Heart right ventricle (tissue), 16 donors: ENCODE measurements around the gene SMPD2. TPM values are rescaled to one million over a fixed set of nuclear protein-coding genes. Genes with fewer than 3 reads are reported as not detected.
A peak's percentile ranks its signal among the peaks of the same experiment; 100 is the strongest.

Experiments used
- ATAC-seq, 8 donors: fragments of 200-7000 bp; cut with Tn5 transposase; one replicate each; pipeline ENCODE4 v1.9.1; 2020; ENCODE audit warnings: mild to moderate bottlenecking in 8 of 8, moderate library complexity in 8 of 8, moderate number of reproducible peaks in 1 of 8
- DNase-seq, 2 donors: peaks; one replicate each; pipeline ENCODE4 v3.0.0-alpha.2; 2020
- H3K27ac ChIP-seq, 10 donors: fragments of 200-600 bp; sonication (generic) in 2 of 10; one replicate each; pipeline versions ENCODE4 v1.5.0 to v1.8.0; 2020 to 2022; ENCODE audit warnings: mild to moderate bottlenecking in 3 of 10
- H3K27me3 ChIP-seq, 7 donors: fragments of 200-600 bp; one replicate each; pipeline ENCODE4 v1.8.0; 2021 to 2022; ENCODE audit warnings: mild to moderate bottlenecking in 2 of 7
- H3K36me3 ChIP-seq, 9 donors: fragments of 200-600 bp; sonication (generic) in 1 of 9; one replicate each; pipeline versions ENCODE4 v1.5.0 to v1.8.0; 2020 to 2022; ENCODE audit warnings: mild to moderate bottlenecking in 2 of 9
- H3K4me1 ChIP-seq, 9 donors: fragments of 200-600 bp; sonication (generic) in 1 of 9; one replicate each; pipeline versions ENCODE4 v1.5.0 to v1.8.0; 2020 to 2022; ENCODE audit warnings: mild to moderate bottlenecking in 4 of 9
- H3K4me3 ChIP-seq, 10 donors: fragments of 200-600 bp; sonication (generic) in 2 of 10; one replicate each; pipeline versions ENCODE4 v1.5.0 to v1.8.0; 2020 to 2022; ENCODE audit warnings: mild to moderate bottlenecking in 7 of 10, moderate library complexity in 2 of 10
- H3K9me3 ChIP-seq, 11 donors: fragments of 200-600 bp in 10 of 11; sonication (generic) in 2 of 11; one replicate each; pipeline versions ENCODE4 v1.5.0 to v1.8.0; 2013 to 2022; ENCODE audit warnings: mild to moderate bottlenecking in 2 of 11, control low read depth in 1 of 11, moderate library complexity in 1 of 11
- CTCF ChIP-seq, 9 donors: fragments of 200-600 bp; sonication (generic) in 2 of 9; IDR thresholded peaks; one replicate each; pipeline versions ENCODE4 v1.5.0 to v1.8.0; 2021 to 2022; ENCODE audit warnings: antibody characterized with exemption in 9 of 9, mild to moderate bottlenecking in 5 of 9, moderate library complexity in 1 of 9
- WGBS, 2 donors: extraction: QIAGEN DNeasy Blood & Tissue Kit; methylation state at CpG; one replicate each; pipeline ENCODE4 v1.1.7; 2013; ENCODE audit warnings: inconsistent platforms in 1 of 2; 5-methylcytosine and 5-hydroxymethylcytosine counted together
- intact Hi-C, 10 donors: fragments of 100-400 bp; cut with DNase I; formaldehyde crosslinking; loops; one replicate each; pipeline versions ENCODE4 v1.11.1 to v1.14.2; 2022
- polyA plus RNA-seq, 2 donors: library from polyadenylated mRNA; stranded (reverse); fragments of 200-250 nt; gene quantifications; one replicate each; pipeline ENCODE4 v1.2.3, GENCODE V29; 2013
- total RNA-seq, 10 donors: library from RNA; stranded (reverse); fragmentation: NEBNext Ultra II Directional in 3 of 10; extraction: Animal tissue kit (Norgen Biotek cat#: 25700) in 3 of 10; gene quantifications; one replicate each; pipeline versions ENCODE4 v1.2.1 to v1.2.4, GENCODE V29; 2021 to 2023
- donor health status: Arrhythmogenic right ventricular cardiomyopathy.
- donor health status: ischemic (EF 13 %, LVEDD 7.1; RV severe dilation, severe dysfunction).
- donor health status: healthy with polysubstance abuse.
- donor health status: DM: no; HTN: yes; CAD: no.
- donor health status: DM: no; HTN: no; CAD: no.
- donor health status: ischemic (EF 25% LVEDD 6.9; RV normal size, moderate dysfunction).
- donor health status: ischemic (EF 25% LVEDD 5.7; RV mildly dilated, moderate dysfunction).
- donor health status: healthy.
- donor health status: DM: yes; HTN: yes; CAD: no.
- donor health status: Ischemic cardiomyopathy.
- donor health status: ischemic (EF 35%, LVEDD 5.7; RV mildly dilated, moderate dysfunction).
- donor health status: nonischemic (EF 11% LVEDD 7.7; RV severe dilation, severe dysfunction).
- donor health status: DM: yes; HTN: yes; CAD: no.
- donor health status: PGD.
- donor health status: ischemic (EF 29% LVEDD 5.4; RV normal size, mild dysfunction).
- donor health status: nonischemic (EF 23%, LVEDD 6.1; RV moderate dilation, normal function).

SMPD2 gene
- total and polyA plus RNA-seq, 12 donors = 2.1 to 8.9 (median 3.9) TPM

DNA sequence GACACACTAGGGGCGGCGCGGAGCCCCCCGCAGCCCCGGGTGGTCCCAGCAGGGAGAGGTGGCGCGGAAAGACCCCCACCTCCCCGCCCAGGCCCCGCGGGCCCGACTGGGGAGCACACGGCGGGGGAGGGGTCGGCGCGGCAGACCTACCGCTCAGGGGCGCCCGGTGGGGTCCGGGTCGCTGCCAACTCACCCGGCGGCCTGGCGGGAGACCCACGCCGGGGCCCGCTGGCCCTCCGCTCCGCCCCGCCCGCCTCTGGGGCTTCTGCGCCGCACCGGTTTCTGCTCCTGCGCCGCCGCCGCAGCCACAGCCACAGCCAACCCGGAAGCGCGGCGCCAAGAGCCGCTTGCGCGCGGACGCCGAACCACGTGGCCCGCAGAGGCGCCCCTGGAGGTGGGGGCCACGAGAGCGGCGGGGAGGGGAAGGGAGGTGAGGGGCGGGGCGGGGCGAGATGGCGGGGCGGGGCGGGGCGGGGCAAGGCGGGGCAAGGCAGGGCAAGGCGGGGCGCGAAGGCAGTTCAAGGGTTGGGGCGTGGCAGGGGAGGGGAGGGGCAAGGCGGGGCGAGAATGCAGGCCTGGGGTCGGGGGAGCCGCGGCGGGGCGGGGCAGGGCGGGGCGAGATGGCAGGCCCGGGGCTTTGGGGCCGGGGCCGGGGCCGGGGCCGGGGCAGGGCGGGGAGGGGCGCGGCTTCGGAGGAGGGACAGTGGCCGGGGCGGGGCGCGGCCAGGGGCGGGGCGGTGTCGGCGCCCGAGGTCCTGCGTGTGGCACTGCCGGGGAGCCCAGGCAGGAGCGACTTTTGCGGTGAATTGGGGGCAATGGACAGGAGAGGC, 42.6 kb downstream of the SMPD2 start, which contains the start of gene ZBTB24:
TSS of gene ZBTB24 (minus strand) at position 315 of the 830 bp plus-strand sequence. CDS start 1,193 bp downstream, outside the sequence.
- intact Hi-C loops = loop anchor here in 4 of 10 donors (1.0 to 10.0 kb wide), 6 partner anchors 41 to 1528 kb away; partner anchors contain the start of genes CD164 (in 3 of the 4), PPIL6 (in 2 of the 4), SMPD2 (in 2 of the 4) and SEC63 (in 1 of the 4)
- peak within 1 kb of the TSS; percentile 75 to 100 (median 92) for H3K4me3 ChIP-seq
- H3K27ac ChIP-seq = peak within 1 kb of the TSS in 9 of 10 donors; percentile 66 to 94 (median 83)
- DNase-seq = peak; percentile 87 to 93
- WGBS, 2 donors = 1% methylated on average over 59 to 82 of the region's 97 CpGs
- no peaks in the 10 kb centered on the region for H3K9me3 ChIP-seq
- H3K4me1 ChIP-seq = peaks cover 4 to 50% (median 45%) of the 10 kb centered on the region in 9 donors
- peak; percentile 97 to 98 (median 98) for ATAC-seq
- TF ChIP-seq CTCF (IDR thresholded peaks at IDR 0.05) = no peak
- H3K27me3 ChIP-seq = no peaks in the 10 kb centered on the region
- H3K36me3 ChIP-seq = peaks cover 0 to 30% (median 5%) of the 10 kb centered on the region in 9 donors

DNA sequence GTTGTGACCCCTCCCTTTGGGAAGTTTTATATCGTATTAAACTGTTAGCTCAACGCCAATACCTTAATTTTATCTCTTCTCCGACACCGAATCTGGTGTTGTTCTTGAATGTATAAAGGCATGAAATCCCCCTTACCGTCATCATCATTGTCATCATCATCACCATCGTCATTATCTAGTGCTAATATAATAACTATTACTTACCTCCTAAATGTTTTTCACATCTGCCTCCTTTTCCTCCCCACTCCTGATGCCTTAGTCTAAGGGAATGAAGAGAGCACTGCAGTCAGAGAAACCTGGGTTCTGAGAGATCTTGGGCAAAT, 43.2 kb downstream of the SMPD2 start:
- H3K4me1 ChIP-seq = peaks cover 4 to 45% (median 40%) of the 10 kb centered on the region in 9 donors
- no peaks in the 10 kb centered on the region for H3K9me3 ChIP-seq
- ATAC-seq (no peak), DNase-seq (no peak)
- H3K27ac ChIP-seq = peak overlapping the region in 7 of 10 donors; percentile 35 to 92 (median 56)
- H3K27me3 ChIP-seq = no peaks in the 10 kb centered on the region
- peak overlapping the region in 9 of 10 donors; percentile 54 to 100 (median 93) for H3K4me3 ChIP-seq
- intact Hi-C loops = loop anchor here in 4 of 10 donors (1.0 to 10.0 kb wide), 6 partner anchors 41 to 1529 kb away; partner anchors contain the start of genes CD164 (in 3 of the 4), PPIL6 (in 2 of the 4), SMPD2 (in 2 of the 4) and SEC63 (in 1 of the 4)
- H3K36me3 ChIP-seq = peaks cover 0 to 27% (median 5%) of the 10 kb centered on the region in 9 donors
- WGBS, 2 donors = 1 to 2% methylated on average over 6 of the region's 6 CpGs
- TF ChIP-seq CTCF (IDR thresholded peaks at IDR 0.05) = no peak

- peaks cover 4 to 40% (median 35%) of the 10 kb centered on the region in 9 donors for H3K4me1 ChIP-seq
- H3K36me3 ChIP-seq = peaks cover 0 to 27% (median 5%) of the 10 kb centered on the region in 9 donors
- intact Hi-C loops = loop anchor here in 4 of 10 donors (5.0 to 10.0 kb wide), 4 partner anchors 42 to 1529 kb away; partner anchors contain the start of genes CD164 (in 2 of the 4), PPIL6 (in 1 of the 4), SEC63 (in 1 of the 4) and SMPD2 (in 1 of the 4)
- peak overlapping the region in 5 of 10 donors; percentile 54 to 100 (median 93) for H3K4me3 ChIP-seq
- peak overlapping the region in 5 of 10 donors; percentile 56 to 92 (median 62) for H3K27ac ChIP-seq
- H3K27me3 ChIP-seq = no peaks in the 10 kb centered on the region
- no peak for TF ChIP-seq CTCF (IDR thresholded peaks at IDR 0.05)
- no peaks in the 10 kb centered on the region for H3K9me3 ChIP-seq
- DNase-seq (no peak), ATAC-seq (no peak)
- 46 to 53% methylated on average over 3 of the region's 3 CpGs for WGBS, 2 donors
Observed at GRCh38 chr6:109484122-109484521, 43.6 kb downstream of the SMPD2 start.

DNA sequence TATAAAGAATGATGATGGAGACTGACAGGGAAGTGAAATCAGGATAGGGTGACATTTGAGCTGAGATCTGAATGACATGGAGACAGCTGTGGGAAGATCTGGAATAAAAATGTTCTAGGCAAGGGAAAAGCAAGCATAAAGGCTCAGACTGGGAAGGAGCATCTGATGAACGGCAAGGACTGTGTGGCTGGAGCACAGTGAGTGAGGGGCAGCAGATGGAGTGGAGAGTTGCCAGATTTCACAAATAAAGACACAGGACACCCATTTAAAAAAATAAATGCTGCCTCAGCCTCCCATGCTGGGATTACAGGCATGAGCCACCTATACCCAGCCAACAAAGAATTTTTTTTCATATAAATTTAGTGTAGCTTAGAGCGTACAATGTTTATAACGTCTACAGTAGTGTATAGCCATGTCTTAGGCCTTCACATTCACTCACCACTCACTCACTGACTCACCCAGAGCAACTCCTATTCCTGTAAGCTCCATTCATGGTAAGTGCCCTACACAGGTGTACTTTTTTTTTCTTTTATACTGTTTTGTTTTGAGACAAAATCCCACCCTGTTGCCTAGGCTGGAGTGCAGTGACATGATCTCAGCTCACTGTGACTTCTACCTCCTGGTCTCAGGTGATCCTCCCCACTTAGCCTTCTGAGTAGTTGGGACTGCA, 44.9 kb downstream of the SMPD2 start:
- DNase-seq = no peak
- Histone ChIP-seq H3K4me3 (no peak overlapping the region), H3K4me1 (peaks cover 4 to 30% (median 23%) of the 10 kb centered on the region in 9 donors), H3K36me3 (peaks cover 0 to 16% (median 5%) of the 10 kb centered on the region in 9 donors), H3K27ac (no peak overlapping the region), H3K27me3 (no peaks in the 10 kb centered on the region), H3K9me3 (no peaks in the 10 kb centered on the region)
- 68 to 69% methylated on average over 3 of the region's 3 CpGs for WGBS, 2 donors
- ATAC-seq = no peak
- intact Hi-C loops = loop anchor here in 2 of 10 donors (10.0 kb wide), 2 partner anchors 101 to 1531 kb away; partner anchors contain the start of genes CD164 (in 1 of the 2) and SEC63 (in 1 of the 2)
- no peak for TF ChIP-seq CTCF (IDR thresholded peaks at IDR 0.05)
